Measurements from ENCODE around the gene KDM3B. TPM values are rescaled to one million over a fixed set of nuclear protein-coding genes. Genes with fewer than 3 reads are reported as not detected.
A peak's percentile ranks its signal among the peaks of the same experiment; 100 is the strongest.

KDM3B gene
- total and polyA plus RNA-seq, 9 of the 15 experiments (the other 6 are each of a cell fraction or from before 2014, with no cell fraction given), result 13.8 to 62.8 (median 41.9) TPM

DNA sequence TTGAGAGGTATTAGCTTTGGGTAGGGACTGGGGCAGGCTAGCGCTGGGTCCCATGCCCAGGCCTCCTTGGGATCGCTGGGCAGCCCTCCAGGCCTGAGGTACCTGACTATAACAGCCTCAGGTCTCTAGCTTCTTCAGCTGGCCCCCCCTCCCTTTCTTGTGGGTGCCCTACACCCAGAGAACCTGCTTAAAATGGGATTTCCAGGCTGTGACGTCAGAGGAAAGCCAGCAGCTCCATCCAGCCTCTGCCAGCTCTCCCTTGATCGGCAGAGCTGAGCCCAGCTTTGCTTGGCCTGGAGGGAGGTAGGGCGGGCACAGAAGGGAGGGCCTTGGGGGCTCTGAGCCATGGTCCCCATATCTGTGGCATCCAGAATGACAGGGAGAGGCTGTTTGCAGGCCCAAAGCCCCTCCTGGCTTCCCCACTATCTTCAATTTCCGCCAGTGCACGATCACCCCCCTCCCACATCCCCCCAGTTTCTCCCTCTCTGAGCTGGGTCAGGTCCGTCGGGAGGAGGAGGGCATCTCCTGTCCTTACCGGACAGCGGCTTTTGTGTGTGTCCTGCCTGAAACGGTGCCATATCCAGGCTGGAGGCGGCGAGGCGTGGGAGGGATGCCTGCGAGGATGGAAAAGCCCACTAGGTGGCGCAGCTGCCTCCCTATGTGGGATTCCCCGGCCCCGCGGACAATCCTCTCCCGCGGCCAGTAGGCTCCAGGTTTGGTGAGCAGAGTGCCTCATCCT lies 97.2 kb downstream of the KDM3B start (continued):
- TF ChIP-seq, protein P1, sequence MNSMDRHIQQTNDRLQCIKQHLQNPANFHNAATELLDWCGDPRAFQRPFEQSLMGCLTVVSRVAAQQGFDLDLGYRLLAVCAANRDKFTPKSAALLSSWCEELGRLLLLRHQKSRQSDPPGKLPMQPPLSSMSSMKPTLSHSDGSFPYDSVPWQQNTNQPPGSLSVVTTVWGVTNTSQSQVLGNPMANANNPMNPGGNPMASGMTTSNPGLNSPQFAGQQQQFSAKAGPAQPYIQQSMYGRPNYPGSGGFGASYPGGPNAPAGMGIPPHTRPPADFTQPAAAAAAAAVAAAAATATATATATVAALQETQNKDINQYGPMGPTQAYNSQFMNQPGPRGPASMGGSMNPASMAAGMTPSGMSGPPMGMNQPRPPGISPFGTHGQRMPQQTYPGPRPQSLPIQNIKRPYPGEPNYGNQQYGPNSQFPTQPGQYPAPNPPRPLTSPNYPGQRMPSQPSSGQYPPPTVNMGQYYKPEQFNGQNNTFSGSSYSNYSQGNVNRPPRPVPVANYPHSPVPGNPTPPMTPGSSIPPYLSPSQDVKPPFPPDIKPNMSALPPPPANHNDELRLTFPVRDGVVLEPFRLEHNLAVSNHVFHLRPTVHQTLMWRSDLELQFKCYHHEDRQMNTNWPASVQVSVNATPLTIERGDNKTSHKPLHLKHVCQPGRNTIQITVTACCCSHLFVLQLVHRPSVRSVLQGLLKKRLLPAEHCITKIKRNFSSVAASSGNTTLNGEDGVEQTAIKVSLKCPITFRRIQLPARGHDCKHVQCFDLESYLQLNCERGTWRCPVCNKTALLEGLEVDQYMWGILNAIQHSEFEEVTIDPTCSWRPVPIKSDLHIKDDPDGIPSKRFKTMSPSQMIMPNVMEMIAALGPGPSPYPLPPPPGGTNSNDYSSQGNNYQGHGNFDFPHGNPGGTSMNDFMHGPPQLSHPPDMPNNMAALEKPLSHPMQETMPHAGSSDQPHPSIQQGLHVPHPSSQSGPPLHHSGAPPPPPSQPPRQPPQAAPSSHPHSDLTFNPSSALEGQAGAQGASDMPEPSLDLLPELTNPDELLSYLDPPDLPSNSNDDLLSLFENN (IDR thresholded peaks at IDR 0.05; ENCODE audit: low read depth in 2 of 2, low read length in 2 of 2), result no peak
- TF ChIP-seq, protein P2, sequence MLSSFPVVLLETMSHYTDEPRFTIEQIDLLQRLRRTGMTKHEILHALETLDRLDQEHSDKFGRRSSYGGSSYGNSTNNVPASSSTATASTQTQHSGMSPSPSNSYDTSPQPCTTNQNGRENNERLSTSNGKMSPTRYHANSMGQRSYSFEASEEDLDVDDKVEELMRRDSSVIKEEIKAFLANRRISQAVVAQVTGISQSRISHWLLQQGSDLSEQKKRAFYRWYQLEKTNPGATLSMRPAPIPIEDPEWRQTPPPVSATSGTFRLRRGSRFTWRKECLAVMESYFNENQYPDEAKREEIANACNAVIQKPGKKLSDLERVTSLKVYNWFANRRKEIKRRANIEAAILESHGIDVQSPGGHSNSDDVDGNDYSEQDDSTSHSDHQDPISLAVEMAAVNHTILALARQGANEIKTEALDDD (IDR thresholded peaks at IDR 0.05), result no peak
- TF ChIP-seq CREM (IDR thresholded peaks at IDR 0.05; ENCODE audit: low read depth) (peak; percentile 63; the same call in 1 of the 2 replicates), CBX5 (IDR thresholded peaks at IDR 0.05; ENCODE audit: borderline replicate concordance, low read depth) (no peak), ZNF696 (CRISPR knock-in tag; conservative IDR thresholded peaks at IDR 0.05) (no peak), SNRNP70 (optimal IDR thresholded peaks at IDR 0.05; ENCODE audit: low read depth, low read length) (no peak), PCBP2 (IDR thresholded peaks at IDR 0.05; ENCODE audit: low read depth, low read length, poor library complexity, severe bottlenecking) (no peak), MCM5 (IDR thresholded peaks at IDR 0.05; ENCODE audit: low read depth) (no peak), TRIM24 (IDR thresholded peaks at IDR 0.05) (no peak), ZNF445 (CRISPR knock-in tag; IDR thresholded peaks at IDR 0.05; ENCODE audit: low read depth) (no peak), NEUROD1 (IDR thresholded peaks at IDR 0.05; ENCODE audit: borderline replicate concordance, low read depth, low read length, partially characterized antibody) (no peak), CC2D1A (IDR thresholded peaks at IDR 0.05) (peak; percentile 56; the same call in 1 of the 2 replicates), ZNF224 (CRISPR knock-in tag; IDR thresholded peaks at IDR 0.05) (no peak)
- TF ChIP-seq, protein P3, sequence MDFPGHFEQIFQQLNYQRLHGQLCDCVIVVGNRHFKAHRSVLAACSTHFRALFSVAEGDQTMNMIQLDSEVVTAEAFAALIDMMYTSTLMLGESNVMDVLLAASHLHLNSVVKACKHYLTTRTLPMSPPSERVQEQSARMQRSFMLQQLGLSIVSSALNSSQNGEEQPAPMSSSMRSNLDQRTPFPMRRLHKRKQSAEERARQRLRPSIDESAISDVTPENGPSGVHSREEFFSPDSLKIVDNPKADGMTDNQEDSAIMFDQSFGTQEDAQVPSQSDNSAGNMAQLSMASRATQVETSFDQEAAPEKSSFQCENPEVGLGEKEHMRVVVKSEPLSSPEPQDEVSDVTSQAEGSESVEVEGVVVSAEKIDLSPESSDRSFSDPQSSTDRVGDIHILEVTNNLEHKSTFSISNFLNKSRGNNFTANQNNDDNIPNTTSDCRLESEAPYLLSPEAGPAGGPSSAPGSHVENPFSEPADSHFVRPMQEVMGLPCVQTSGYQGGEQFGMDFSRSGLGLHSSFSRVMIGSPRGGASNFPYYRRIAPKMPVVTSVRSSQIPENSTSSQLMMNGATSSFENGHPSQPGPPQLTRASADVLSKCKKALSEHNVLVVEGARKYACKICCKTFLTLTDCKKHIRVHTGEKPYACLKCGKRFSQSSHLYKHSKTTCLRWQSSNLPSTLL (IDR thresholded peaks at IDR 0.05), result no peak
- TF ChIP-seq, protein P4, sequence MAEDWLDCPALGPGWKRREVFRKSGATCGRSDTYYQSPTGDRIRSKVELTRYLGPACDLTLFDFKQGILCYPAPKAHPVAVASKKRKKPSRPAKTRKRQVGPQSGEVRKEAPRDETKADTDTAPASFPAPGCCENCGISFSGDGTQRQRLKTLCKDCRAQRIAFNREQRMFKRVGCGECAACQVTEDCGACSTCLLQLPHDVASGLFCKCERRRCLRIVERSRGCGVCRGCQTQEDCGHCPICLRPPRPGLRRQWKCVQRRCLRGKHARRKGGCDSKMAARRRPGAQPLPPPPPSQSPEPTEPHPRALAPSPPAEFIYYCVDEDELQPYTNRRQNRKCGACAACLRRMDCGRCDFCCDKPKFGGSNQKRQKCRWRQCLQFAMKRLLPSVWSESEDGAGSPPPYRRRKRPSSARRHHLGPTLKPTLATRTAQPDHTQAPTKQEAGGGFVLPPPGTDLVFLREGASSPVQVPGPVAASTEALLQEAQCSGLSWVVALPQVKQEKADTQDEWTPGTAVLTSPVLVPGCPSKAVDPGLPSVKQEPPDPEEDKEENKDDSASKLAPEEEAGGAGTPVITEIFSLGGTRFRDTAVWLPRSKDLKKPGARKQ (CRISPR knock-in tag; IDR thresholded peaks at IDR 0.05), result no peak
